LNCaP clone FGC (cell line): ENCODE data around the gene FRMD4A.

Experiments
- DNase-seq: peaks from one replicate; pipeline ENCODE4 v3.0.0-alpha.2; 2011; ENCODE audit warnings: low read depth
- H3K4me3 ChIP-seq: 2 replicates; pipeline ENCODE4 v1.5.1; 2011; ENCODE audit warnings: mild to moderate bottlenecking, low read depth, low read length, control low read depth
- CTCF ChIP-seq: IDR thresholded peaks from 2 replicates; pipeline ENCODE4 v1.5.1; 2012; ENCODE audit warnings: mild to moderate bottlenecking; ENCODE audit not compliant: control insufficient read depth, insufficient read depth; ENCODE audit errors: extremely low read depth

FRMD4A gene

GRCh38 chr10:13739183-13739582 is 591.5 kb downstream of the FRMD4A start:
- TF ChIP-seq CTCF, result no peak
- H3K4me3 ChIP-seq, result no peak overlapping the region
- DNase-seq, result no peak

- TF ChIP-seq CTCF, result no peak
- DNase-seq, result no peak
- no peak overlapping the region for H3K4me3 ChIP-seq
These were observed 594.2 kb downstream of the FRMD4A start for GRCh38 chr10:13736506-13736905.

DNA sequence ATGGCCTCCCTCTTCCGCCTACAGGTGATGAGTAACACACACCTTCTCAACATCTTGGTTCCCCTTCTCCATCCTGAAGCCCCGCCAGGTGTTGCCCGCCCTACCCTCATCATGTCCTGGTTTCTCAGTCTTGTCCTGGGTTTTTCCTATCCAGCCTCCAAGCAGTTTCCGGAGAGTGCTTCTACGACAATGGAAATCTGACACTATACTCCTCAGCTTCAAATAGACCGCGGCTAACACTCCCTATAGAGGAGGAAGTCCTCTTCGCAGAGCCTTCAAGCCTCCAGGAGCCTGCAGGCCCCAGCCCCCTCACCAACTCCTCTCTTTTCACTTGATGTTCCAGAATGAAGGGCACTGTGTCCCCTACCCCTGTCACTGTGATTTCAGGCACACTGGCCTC is 596.6 kb downstream of the FRMD4A start:
- no peak for DNase-seq
- TF ChIP-seq CTCF, result no peak
- no peak overlapping the region for H3K4me3 ChIP-seq

DNA sequence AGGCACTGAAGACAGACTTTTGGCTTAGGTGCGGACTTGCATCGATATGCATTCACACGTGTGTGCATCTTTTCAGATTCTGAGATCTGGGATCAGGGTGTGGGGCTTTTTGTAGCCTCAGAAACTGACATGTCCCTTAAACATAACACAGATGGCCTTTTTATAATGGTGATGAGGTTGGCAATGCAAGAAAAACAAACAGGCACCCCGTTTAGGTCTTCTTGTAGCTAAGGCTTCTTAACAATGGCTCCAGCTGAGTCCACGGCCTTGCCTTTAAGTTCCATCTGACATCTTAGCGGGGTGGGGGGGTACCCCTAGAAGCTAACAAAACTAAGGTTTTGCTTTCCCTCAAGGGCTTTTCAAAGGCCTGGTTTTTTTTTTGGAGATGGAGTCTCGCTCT is 597.7 kb downstream of the FRMD4A start:
- no peak for DNase-seq
- TF ChIP-seq CTCF, result no peak
- H3K4me3 ChIP-seq, result no peak overlapping the region

DNA sequence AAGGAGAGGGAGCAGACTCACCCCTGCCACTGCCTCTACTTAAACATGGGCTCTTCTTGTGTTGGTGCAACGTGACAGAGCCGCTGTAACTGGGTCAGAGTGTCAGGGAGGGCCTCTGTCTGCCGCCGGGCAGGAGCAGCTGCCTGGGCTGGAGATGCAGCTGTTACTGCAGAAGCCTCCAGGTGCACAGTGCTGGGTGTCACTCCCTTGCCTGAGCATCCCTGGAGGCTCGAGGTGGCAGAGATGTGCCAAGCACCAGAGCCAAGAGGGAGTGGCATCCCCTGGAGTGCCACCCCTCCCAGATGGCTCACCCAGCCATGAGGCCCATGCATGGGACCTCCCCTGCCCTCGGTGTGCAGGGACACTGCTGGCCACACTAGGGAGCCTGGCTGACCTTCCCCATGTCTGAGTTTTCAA is 598.3 kb downstream of the FRMD4A start:
- no peak for DNase-seq
- H3K4me3 ChIP-seq, result no peak overlapping the region
- TF ChIP-seq CTCF, result no peak

DNA sequence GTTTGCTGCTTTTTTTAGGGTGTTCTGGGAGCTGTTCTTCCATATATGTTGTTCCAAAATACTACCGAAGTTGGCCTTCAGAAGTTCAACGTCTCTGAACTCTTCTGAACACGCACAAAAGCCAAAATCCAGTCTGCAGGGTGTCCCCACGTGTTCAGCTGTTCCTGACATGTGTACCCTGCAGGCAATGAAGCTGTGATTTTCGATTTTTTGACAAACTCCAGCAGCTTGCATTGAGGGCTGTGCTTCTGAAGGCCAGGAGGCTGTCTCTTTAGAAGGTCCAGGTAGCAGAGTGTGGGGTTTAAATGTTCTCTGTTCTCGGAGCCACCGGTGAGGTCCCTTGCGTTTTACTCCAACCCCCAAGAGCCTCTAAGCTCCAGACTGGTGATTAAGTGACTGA is 598.9 kb downstream of the FRMD4A start:
- TF ChIP-seq CTCF, result no peak

GRCh38 chr10:13730956-13731355 is 599.8 kb downstream of the FRMD4A start:
- TF ChIP-seq CTCF, result no peak
- no peak overlapping the region for H3K4me3 ChIP-seq
- no peak for DNase-seq

More for the DNA sequence above, 598.9 kb downstream of the FRMD4A start:
- no peak overlapping the region for H3K4me3 ChIP-seq
- DNase-seq, result no peak
